ENCODE data around the gene ESYT2.

DNA sequence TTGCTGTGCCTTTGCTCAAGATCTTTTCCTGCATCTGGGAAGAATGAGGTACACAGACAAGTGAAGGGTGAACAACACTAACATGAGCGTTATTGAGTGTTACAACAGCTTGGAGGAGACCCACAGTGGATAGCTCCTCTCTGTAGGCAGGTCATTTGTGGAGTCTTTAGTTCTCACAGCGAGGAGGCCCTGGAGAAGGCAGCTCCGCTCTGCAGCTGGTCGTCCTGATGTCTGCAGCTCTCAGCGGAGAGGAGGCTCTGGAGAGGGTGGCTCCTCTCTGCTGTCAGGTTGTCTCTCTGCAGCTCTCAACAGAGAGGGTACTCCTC is 20.1 kb upstream of the ESYT2 start:
- TF ChIP-seq EZH2 (IDR thresholded peaks at IDR 0.05; ENCODE audit: low read length), result no peak
- TF ChIP-seq, protein P1, sequence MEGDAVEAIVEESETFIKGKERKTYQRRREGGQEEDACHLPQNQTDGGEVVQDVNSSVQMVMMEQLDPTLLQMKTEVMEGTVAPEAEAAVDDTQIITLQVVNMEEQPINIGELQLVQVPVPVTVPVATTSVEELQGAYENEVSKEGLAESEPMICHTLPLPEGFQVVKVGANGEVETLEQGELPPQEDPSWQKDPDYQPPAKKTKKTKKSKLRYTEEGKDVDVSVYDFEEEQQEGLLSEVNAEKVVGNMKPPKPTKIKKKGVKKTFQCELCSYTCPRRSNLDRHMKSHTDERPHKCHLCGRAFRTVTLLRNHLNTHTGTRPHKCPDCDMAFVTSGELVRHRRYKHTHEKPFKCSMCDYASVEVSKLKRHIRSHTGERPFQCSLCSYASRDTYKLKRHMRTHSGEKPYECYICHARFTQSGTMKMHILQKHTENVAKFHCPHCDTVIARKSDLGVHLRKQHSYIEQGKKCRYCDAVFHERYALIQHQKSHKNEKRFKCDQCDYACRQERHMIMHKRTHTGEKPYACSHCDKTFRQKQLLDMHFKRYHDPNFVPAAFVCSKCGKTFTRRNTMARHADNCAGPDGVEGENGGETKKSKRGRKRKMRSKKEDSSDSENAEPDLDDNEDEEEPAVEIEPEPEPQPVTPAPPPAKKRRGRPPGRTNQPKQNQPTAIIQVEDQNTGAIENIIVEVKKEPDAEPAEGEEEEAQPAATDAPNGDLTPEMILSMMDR (optimal IDR thresholded peaks at IDR 0.05 in 1 of 3, IDR thresholded peaks at IDR 0.05 in 1 of 3, conservative IDR thresholded peaks at IDR 0.05 in 1 of 3; ENCODE audit: extremely low read depth in 1 of 3, insufficient read depth in 2 of 3, low read length in 3 of 3), result no peak
